Stimulated activated CD4-positive, alpha-beta T cell treated with anti-CD3 and anti-CD28 coated beads, Interleukin-1b, Interleukin-23, amount 100 ng/mL, for 1 hour (primary cell): ENCODE data around the gene KLRK1.
"Not testable (repeated sequence)": the region's sequence is repeated elsewhere in the genome, so short reads cannot be mapped to it uniquely, and the experiment has no call there.

Source experiments
- DNase-seq, 2 donors: peaks; one replicate each; pipeline ENCODE4 v3.0.0-alpha.2; 2020; ENCODE audit warnings: low read depth in 2 of 2

KLRK1 gene

GRCh38 chr12:10389904-10390303 lies at the start of gene KLRK1:
KLRK1 (minus strand) TSS chr12:10390041; CDS start chr12:10388810, 1,231 bp downstream.
- DNase-seq = no peak

GRCh38 chr12:10437601-10438000 lies 47.8 kb upstream of the KLRK1 start:
- not testable (repeated sequence) for DNase-seq

- not testable (repeated sequence) for DNase-seq
Observed at GRCh38 chr12:10435816-10436215, 46.0 kb upstream of the KLRK1 start, which contains the start of gene KLRC2. KLRC2 (minus strand) TSS chr12:10436010; CDS start chr12:10435986, 24 bp downstream.

- not testable (repeated sequence) for DNase-seq
Observed at GRCh38 chr12:10430623-10431022, 40.8 kb upstream of the KLRK1 start.

GRCh38 chr12:10425938-10426337 lies 36.1 kb upstream of the KLRK1 start:
- not testable (repeated sequence) for DNase-seq

GRCh38 chr12:10424260-10424899 lies 34.5 kb upstream of the KLRK1 start:
- not testable (repeated sequence) for DNase-seq

GRCh38 chr12:10422159-10422558 lies 32.3 kb upstream of the KLRK1 start:
- DNase-seq = not testable (repeated sequence)

- not testable (repeated sequence) for DNase-seq
Observed at GRCh38 chr12:10420334-10420733, 30.5 kb upstream of the KLRK1 start, which contains the start of gene KLRC3. KLRC3 (minus strand) TSS chr12:10420595; CDS start chr12:10420550, 45 bp downstream.

GRCh38 chr12:10409392-10409791 lies 19.6 kb upstream of the KLRK1 start, which contains the start of gene KLRC4:
KLRC4 (minus strand) TSS chr12:10409757; CDS start chr12:10409575, 182 bp downstream.
- no peak for DNase-seq

- no peak for DNase-seq
Observed at GRCh38 chr12:10408842-10409241, 19.0 kb upstream of the KLRK1 start.

- no peak for DNase-seq
Observed at GRCh38 chr12:10406725-10407124, 16.9 kb upstream of the KLRK1 start.

GRCh38 chr12:10405294-10405693 lies 15.5 kb upstream of the KLRK1 start:
- DNase-seq = no peak

GRCh38 chr12:10404798-10405197 lies 15.0 kb upstream of the KLRK1 start:
- no peak for DNase-seq

GRCh38 chr12:10400829-10401228 lies 11.0 kb upstream of the KLRK1 start:
- DNase-seq = no peak

- no peak for DNase-seq
Observed at GRCh38 chr12:10398168-10398567, 8.3 kb upstream of the KLRK1 start.

- no peak for DNase-seq
Observed at GRCh38 chr12:10397296-10397695, 7.5 kb upstream of the KLRK1 start.

GRCh38 chr12:10396176-10396575 lies 6.3 kb upstream of the KLRK1 start:
- DNase-seq = not testable (repeated sequence)

- DNase-seq = no peak
Observed at GRCh38 chr12:10395390-10395998, 5.7 kb upstream of the KLRK1 start.

- not testable (repeated sequence) for DNase-seq
Observed at GRCh38 chr12:10394531-10395152, 4.8 kb upstream of the KLRK1 start.

GRCh38 chr12:10393291-10393690 lies 3.5 kb upstream of the KLRK1 start:
- DNase-seq = no peak

GRCh38 chr12:10392394-10392930 lies 2.6 kb upstream of the KLRK1 start:
- no peak for DNase-seq

- not testable (repeated sequence) for DNase-seq
Observed at GRCh38 chr12:10390991-10391390, 1.1 kb upstream of the KLRK1 start.
